A549 (cell line): ENCODE measurements around the gene NME2.

Source experiments
- KDM5A ChIP-seq: fragments of 200-600 bp; sonication (generic); IDR thresholded peaks from 2 replicates; pipeline ENCODE4 v1.6.1; 2016; ENCODE audit warnings: antibody characterized with exemption, mild to moderate bottlenecking
- POLR2A ChIP-seq: IDR thresholded peaks from 2 replicates; pipeline ENCODE4 v1.6.1; 2012; ENCODE audit warnings: mild to moderate bottlenecking, low read length
- RCOR1 ChIP-seq: fragments of 150-350 bp; IDR thresholded peaks from 2 replicates; pipeline ENCODE4 v1.6.1; 2014; ENCODE audit warnings: antibody characterized with exemption, low read length, low read depth
- TF ChIP-seq, protein P1 (sequence below): fragments of >200 bp; sonication (Bioruptor Twin); formaldehyde crosslinking; IDR thresholded peaks from 3 replicates; pipeline ENCODE4 v1.5.1; 2016

DNA sequence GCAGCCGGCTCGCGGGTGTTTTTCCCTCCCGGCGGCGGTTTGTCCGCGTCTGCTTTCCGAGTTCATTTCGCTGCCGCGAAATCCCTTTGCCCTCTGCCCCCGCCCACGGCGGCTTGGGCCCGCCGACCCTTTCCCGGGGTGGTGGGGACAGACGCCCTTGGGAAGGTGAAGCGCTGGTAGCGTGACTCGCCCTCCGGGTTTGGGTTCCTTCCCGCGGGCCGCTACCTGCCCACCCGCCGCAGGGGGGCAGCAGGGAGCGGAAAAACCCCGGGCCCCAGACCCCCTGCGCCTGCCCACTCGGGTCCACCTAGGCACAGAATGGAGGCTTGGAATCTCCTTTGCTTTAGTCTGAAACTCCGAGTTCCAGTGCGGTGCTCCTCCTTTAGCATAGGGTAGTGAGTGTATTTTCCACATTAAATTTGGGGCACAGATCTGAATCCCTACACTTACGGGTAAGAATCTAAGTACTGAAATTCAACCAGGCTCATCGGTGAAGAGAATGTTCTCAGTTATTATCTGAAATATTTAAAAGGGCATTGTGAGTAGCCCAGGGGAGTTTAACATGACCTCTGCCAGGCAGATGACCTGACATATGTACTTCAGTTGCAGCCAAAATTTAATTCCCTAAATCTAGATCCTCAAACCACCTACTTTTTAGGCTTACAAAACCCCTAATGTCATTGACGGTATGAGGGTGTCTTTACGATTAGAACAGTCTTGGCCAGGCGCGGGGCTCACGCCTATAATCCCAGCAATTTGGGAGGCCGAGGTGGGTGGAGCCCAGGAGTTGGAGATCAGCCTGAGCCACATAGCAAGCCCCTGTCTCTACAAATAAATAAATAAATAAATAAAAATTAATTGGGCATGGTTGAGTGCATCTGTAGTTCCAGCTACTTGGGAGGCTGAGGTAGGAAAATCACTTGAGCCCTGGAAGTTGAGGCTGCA, 1.0 kb downstream of the NME2 start:
- TF ChIP-seq POLR2A (no peak), RCOR1 (no peak), KDM5A (no peak)
- TF ChIP-seq, protein P1, sequence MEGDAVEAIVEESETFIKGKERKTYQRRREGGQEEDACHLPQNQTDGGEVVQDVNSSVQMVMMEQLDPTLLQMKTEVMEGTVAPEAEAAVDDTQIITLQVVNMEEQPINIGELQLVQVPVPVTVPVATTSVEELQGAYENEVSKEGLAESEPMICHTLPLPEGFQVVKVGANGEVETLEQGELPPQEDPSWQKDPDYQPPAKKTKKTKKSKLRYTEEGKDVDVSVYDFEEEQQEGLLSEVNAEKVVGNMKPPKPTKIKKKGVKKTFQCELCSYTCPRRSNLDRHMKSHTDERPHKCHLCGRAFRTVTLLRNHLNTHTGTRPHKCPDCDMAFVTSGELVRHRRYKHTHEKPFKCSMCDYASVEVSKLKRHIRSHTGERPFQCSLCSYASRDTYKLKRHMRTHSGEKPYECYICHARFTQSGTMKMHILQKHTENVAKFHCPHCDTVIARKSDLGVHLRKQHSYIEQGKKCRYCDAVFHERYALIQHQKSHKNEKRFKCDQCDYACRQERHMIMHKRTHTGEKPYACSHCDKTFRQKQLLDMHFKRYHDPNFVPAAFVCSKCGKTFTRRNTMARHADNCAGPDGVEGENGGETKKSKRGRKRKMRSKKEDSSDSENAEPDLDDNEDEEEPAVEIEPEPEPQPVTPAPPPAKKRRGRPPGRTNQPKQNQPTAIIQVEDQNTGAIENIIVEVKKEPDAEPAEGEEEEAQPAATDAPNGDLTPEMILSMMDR = peak; percentile 86
